GM19452 (cell line): Measurements from ENCODE around the gene CCDC50.

ENCODE experiments used
- ATAC-seq: cut with Tn5 transposase; IDR thresholded peaks from one replicate; pipeline ENCODE4 v1.9.1; 2021; ENCODE audit not compliant: unreplicated experiment

Gene CCDC50

GRCh38 chr3:191328962-191329653 is at the start of gene CCDC50:
TSS of gene CCDC50 (plus strand) at chr3:191329394. CDS start at chr3:191329675, 281 bp downstream.
- peak; percentile 78 for ATAC-seq

DNA sequence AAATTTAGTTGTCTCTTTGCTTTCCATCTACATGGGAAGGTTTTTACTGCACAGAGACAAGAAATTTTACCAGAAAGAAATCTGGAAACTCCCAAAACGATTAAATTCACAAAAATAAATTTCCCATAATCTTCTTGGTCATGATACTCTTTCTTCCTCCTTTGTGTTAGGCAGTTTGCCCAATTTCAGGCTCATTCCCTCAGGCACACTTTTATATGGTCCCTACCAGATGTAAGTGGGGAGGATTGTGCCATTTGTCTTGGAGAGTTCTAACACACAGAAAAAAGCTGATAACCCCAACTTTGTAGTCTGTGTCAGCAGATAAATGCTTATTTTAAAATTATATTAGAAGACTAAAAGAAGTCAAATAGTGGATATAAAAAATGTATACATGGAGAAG is 49.1 kb upstream of the CCDC50 start:
- no peak for ATAC-seq

GRCh38 chr3:191280882-191281281 is 48.3 kb upstream of the CCDC50 start:
- ATAC-seq = no peak

GRCh38 chr3:191282251-191283185 is 46.7 kb upstream of the CCDC50 start:
- ATAC-seq = peak; percentile 28

- ATAC-seq = peak; percentile 62
Measured at GRCh38 chr3:191283400-191283799, 45.8 kb upstream of the CCDC50 start.

GRCh38 chr3:191290311-191291025 is 38.7 kb upstream of the CCDC50 start:
- ATAC-seq = peak; percentile 86

DNA sequence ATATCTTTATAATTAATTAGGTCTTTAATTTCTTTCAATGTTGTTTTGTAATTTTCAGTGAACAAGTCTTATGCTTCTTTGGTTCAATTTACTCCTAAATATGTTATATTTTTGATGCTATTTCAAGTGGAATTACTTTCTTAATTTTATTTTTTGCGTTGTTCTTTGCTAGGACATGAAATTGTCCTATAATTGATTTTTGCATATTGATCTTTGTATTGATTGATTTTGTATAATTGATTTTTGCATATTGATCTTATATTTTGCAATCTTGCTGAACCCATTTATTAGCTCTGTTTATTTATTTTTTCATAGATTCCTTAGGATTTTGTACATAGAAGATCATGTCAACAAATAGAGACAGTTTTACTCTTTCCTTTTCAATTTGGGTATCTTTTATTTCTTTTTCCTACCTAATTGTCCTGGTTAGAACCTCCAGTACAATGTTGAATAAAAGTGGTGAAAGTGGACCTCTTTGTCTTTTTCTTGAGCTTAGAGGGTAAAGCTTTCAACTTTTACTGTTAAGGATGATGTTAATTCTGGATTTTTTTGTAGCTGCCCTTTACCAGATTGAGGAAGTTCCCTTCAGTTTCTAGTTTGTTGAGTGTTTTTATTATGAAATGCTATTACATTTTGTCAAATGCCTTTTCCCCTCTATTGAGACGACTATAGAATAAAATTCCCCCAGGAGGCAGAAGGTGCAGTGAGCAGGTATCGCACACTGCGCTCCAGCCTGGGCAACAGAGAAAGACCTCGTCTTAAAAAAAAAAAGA is 36.8 kb upstream of the CCDC50 start:
- no peak for ATAC-seq

DNA sequence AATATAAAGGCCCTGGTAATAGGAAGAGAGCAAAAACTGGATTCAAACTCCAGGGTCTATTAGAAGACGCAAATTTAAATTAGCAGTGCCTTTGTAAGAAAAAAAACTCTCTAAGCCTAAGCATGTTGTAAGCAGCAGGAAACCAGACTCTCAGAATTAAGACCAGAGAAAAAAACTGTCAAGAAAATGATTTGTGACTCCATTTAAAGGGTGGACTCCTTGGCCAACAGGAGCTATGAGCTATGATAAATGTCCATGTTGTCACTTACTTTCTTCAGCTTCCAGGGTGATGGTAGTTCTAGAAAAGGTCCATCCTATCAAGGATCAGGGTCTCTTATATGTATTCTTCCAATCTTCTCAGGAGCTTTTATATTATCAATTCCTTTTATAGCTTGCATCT is 34.9 kb upstream of the CCDC50 start:
- no peak for ATAC-seq

DNA sequence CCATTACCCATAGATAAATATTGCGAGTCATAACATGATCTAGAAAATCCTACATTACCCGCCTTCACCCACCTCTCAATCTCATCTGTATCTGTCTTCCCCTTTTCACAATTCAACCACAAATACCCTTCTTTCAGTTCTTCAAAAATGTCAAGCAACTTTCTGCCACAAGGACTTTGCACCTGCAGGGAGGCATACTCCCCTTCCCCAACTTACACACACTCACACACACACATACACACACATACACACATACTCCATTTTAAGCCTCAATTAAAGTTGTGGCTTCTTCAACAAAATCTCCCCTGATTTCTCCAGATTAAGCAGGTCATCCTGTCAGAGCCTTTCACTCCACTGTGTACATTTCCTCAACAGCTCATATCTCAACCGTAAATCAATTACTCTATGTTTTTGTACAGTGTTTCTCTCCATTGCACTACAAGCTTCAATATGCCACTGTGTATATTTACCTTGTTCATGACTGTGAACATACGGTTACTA is 33.1 kb upstream of the CCDC50 start:
- ATAC-seq = peak; percentile 86

DNA sequence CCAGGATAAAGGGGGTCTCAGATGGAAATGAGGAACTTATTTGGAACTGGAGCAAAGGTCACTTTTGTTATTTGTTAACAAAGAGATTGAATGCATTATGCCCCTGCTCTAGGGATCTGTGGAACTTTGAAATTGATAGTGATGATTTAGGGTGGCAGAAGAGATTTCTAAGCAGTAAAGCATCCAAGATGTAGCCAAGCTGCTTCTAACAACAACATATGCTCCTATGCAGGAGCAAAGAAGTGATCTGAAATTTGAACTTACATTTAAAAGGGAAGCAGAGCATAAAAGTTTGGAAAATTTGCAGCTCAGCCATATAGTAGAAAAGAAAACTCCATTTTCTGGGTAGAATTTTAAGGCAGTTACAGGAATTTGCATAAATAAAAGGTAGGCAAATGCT is 30.3 kb upstream of the CCDC50 start:
- ATAC-seq = no peak

DNA sequence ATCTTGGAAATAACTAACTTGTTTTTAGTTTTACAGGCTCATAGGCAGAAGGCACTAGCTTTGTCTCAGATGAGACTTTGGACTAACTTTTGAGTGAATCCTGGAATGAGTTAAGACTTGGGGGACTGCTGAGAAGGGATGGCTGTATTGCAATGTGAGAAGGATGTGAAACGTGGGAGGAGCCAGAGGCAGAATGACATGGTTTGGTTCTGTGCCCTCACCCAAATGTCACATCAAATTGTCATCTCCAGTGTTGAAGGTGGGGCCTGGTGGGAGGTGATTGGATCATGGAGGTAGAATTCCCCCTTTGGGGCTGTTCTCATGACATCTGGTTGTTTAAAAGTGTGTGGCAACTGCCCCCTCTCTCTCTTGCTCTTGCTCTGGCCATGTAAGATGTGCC is 28.8 kb upstream of the CCDC50 start:
- no peak for ATAC-seq

- ATAC-seq = peak; percentile 75
Measured at GRCh38 chr3:191301017-191301416, 28.2 kb upstream of the CCDC50 start.

DNA sequence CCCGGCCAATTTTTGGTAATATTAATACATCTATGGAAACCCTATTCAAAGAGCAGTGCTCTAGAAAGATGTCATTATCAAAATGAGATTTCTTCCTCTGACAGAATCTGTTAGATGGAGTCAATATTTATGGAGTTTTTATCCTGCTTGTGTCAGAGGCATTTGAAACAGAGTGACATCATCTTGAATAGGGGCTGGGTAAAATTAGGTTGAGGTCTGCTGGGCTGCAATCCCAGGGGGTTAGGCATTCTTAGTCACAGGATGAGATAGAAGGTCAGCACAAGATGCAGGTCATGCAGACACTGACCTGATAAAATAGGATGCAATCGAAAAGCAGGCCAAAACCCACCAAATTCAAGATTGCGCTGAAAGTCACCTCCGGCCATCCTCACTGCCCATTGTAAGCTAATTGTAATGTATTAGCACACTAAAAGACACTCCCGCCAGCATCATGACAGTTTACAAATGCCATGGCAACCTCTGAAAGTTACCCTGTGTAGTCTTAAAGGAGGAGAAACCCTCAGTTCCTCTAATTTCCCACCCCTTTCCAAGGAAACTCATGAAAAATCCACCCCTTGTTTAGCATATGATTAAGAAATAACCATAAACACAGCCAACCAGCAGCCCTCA is 27.3 kb upstream of the CCDC50 start:
- no peak for ATAC-seq

- ATAC-seq = no peak
Measured at GRCh38 chr3:191302451-191302850, 26.7 kb upstream of the CCDC50 start.

- no peak for ATAC-seq
Measured at GRCh38 chr3:191303596-191303995, 25.6 kb upstream of the CCDC50 start.

- no peak for ATAC-seq
Measured at GRCh38 chr3:191306428-191306827, 22.8 kb upstream of the CCDC50 start.

- ATAC-seq = no peak
Measured at GRCh38 chr3:191307341-191307740, 21.9 kb upstream of the CCDC50 start.

DNA sequence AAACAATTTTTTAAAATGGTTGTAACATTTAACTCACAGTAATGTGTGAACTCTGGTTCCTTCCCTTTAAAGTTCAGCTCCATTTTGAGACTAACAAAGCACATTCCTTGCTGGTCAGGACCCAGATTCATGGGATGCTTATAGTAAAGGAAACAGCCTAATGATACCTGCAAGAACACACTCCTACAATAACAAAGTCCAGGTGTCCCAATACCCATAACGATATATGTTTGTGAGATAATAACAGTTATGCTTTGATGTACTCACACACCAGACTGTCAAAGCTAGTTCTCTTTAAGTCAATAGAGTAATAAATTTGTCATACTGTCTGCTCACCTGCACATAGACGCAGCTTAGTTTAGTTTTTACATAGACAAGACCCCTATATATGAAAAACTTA is 15.9 kb upstream of the CCDC50 start:
- ATAC-seq = no peak

- no peak for ATAC-seq
Measured at GRCh38 chr3:191314109-191314728, 15.0 kb upstream of the CCDC50 start.
